ENCODE data around the gene EGR1.

EGR1 gene

GRCh38 chr5:138482638-138483037 is 17.4 kb downstream of the EGR1 start:
- Histone ChIP-seq H3K27ac (ENCODE audit: low read length) (no peak overlapping the region), H4K20me1 (ENCODE audit: insufficient read depth, low read length) (no peaks in the 10 kb centered on the region)
- no peak for TF ChIP-seq EZH2phosphoT487 (IDR thresholded peaks at IDR 0.05; ENCODE audit: low read length)
- TF ChIP-seq CTCF (IDR thresholded peaks at IDR 0.05; ENCODE audit: low read length), result no peak
- TF ChIP-seq EZH2 (optimal IDR thresholded peaks at IDR 0.05; ENCODE audit: low read depth, low read length), result no peak

GRCh38 chr5:138488481-138488945 is 23.2 kb downstream of the EGR1 start:
- Histone ChIP-seq H3F3A (ENCODE audit: insufficient read depth, low read length) (no peaks in the 10 kb centered on the region), H3K36me3 (replicated peaks; ENCODE audit: insufficient read depth, low read length) (no peaks in the 10 kb centered on the region), H3K79me2 (ENCODE audit: low read length) (no peaks in the 10 kb centered on the region), H3K4me3 (ENCODE audit: low read length) (no peak overlapping the region), H3K27ac (ENCODE audit: low read length) (no peak overlapping the region), H3K9ac (ENCODE audit: low read length) (no peak overlapping the region), H2AFZ (ENCODE audit: low read length) (no peak overlapping the region), H3K4me2 (ENCODE audit: low read depth, low read length) (no peak overlapping the region), H3K27me3 (replicated peaks; ENCODE audit: insufficient read depth, low read length) (peaks cover 43% of the 10 kb centered on the region), H3K4me1 (ENCODE audit: low read length) (peaks cover 4% of the 10 kb centered on the region; the same call in 1 of the 2 replicates), H3K9me3 (replicated peaks; ENCODE audit: insufficient read depth, low read length) (no peaks in the 10 kb centered on the region), H4K20me1 (ENCODE audit: insufficient read depth, low read length) (no peaks in the 10 kb centered on the region), H3K9me2 (replicated peaks; ENCODE audit: insufficient read depth, low read length) (no peaks in the 10 kb centered on the region)
- DNase-seq, result no peak
- TF ChIP-seq EZH2phosphoT487 (IDR thresholded peaks at IDR 0.05; ENCODE audit: low read length), result no peak
- TF ChIP-seq CTCF (IDR thresholded peaks at IDR 0.05; ENCODE audit: low read length), result no peak
- TF ChIP-seq EZH2 (optimal IDR thresholded peaks at IDR 0.05; ENCODE audit: low read depth, low read length), result no peak

More at GRCh38 chr5:138482638-138483037, 17.4 kb downstream of the EGR1 start:
- Histone ChIP-seq H3K9me2 (replicated peaks; ENCODE audit: insufficient read depth, low read length) (no peaks in the 10 kb centered on the region), H3K4me1 (ENCODE audit: low read length) (no peaks in the 10 kb centered on the region), H3K4me2 (ENCODE audit: low read depth, low read length) (no peak overlapping the region), H3F3A (ENCODE audit: insufficient read depth, low read length) (no peaks in the 10 kb centered on the region), H3K9ac (ENCODE audit: low read length) (no peak overlapping the region), H2AFZ (ENCODE audit: low read length) (no peak overlapping the region), H3K36me3 (replicated peaks; ENCODE audit: insufficient read depth, low read length) (no peaks in the 10 kb centered on the region), H3K9me3 (replicated peaks; ENCODE audit: insufficient read depth, low read length) (no peaks in the 10 kb centered on the region), H3K79me2 (ENCODE audit: low read length) (no peaks in the 10 kb centered on the region), H3K4me3 (ENCODE audit: low read length) (no peak overlapping the region), H3K27me3 (replicated peaks; ENCODE audit: insufficient read depth, low read length) (no peaks in the 10 kb centered on the region; the same call in 1 of the 2 replicates)
- DNase-seq, result no peak

- TF ChIP-seq EZH2phosphoT487 (IDR thresholded peaks at IDR 0.05; ENCODE audit: low read length) (no peak), EZH2 (optimal IDR thresholded peaks at IDR 0.05; ENCODE audit: low read depth, low read length) (no peak), CTCF (IDR thresholded peaks at IDR 0.05; ENCODE audit: low read length) (no peak)
- H3K9ac ChIP-seq (ENCODE audit: low read length), result no peak overlapping the region
Observed at GRCh38 chr5:138489683-138490061, 24.4 kb downstream of the EGR1 start.

More at GRCh38 chr5:138489683-138490061, 24.4 kb downstream of the EGR1 start:
- Histone ChIP-seq H3K9me2 (replicated peaks; ENCODE audit: insufficient read depth, low read length) (no peaks in the 10 kb centered on the region), H3K4me1 (ENCODE audit: low read length) (peaks cover 4% of the 10 kb centered on the region; the same call in 1 of the 2 replicates), H2AFZ (ENCODE audit: low read length) (no peak overlapping the region), H3F3A (ENCODE audit: insufficient read depth, low read length) (no peaks in the 10 kb centered on the region), H3K4me3 (ENCODE audit: low read length) (no peak overlapping the region), H3K4me2 (ENCODE audit: low read depth, low read length) (no peak overlapping the region), H3K79me2 (ENCODE audit: low read length) (no peaks in the 10 kb centered on the region), H3K27ac (ENCODE audit: low read length) (no peak overlapping the region), H3K9me3 (replicated peaks; ENCODE audit: insufficient read depth, low read length) (no peaks in the 10 kb centered on the region), H4K20me1 (ENCODE audit: insufficient read depth, low read length) (no peaks in the 10 kb centered on the region), H3K27me3 (replicated peaks; ENCODE audit: insufficient read depth, low read length) (peaks cover 43% of the 10 kb centered on the region), H3K36me3 (replicated peaks; ENCODE audit: insufficient read depth, low read length) (no peaks in the 10 kb centered on the region)
- no peak for DNase-seq

All from MM.1S (cell line).